Measurements from ENCODE around the gene NDUFA12. TPM values are rescaled to one million over a fixed set of nuclear protein-coding genes. Genes with fewer than 3 reads are reported as not detected.

The NDUFA12 gene
- polyA plus RNA-seq, 4 donors, result 96.3 to 215 (median 182) TPM

DNA sequence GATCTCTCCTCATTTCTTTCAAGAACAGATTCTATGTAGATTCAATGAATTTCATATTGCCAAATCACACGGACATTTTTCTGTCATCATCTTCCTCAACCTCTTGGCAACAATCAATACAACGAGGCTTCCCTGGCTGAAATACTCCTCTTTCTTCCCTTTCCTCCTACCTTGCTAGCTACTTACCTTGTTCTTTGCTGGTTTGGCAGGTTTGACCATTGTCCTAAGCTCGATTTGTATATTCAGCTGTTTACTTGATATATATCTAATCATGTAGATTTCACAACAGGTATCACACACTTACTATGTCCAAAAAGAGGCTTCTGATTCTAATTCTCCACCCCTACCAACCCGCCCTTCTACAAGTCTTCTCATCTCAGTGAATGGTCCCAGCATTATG lies 23.6 kb downstream of the NDUFA12 start:
- 80 to 92% (median 90%) methylated on average over 4 of the region's 4 CpGs for WGBS, 3 donors
- Histone ChIP-seq H3K9me3 (ENCODE audit: control insufficient read depth in 2 of 2, insufficient read depth in 1 of 2, low read depth in 1 of 2, low read length in 1 of 2) (no peaks in the 10 kb centered on the region), H3K27me3 (ENCODE audit: control insufficient read depth in 3 of 3, insufficient read depth in 3 of 3, low read length in 3 of 3) (no peaks in the 10 kb centered on the region), H3K27ac (ENCODE audit: low read depth in 1 of 3, low read length in 2 of 3) (no peak overlapping the region), H3K4me3 (ENCODE audit: low read depth in 1 of 3, low read length in 3 of 3) (no peak overlapping the region), H3K36me3 (ENCODE audit: control insufficient read depth in 3 of 3, insufficient read depth in 2 of 3, low read depth in 1 of 3, low read length in 3 of 3) (peaks cover 0 to 17% (median 7%) of the 10 kb centered on the region in 3 donors), H3K4me1 (ENCODE audit: control insufficient read depth in 3 of 3, insufficient read depth in 2 of 3, low read depth in 1 of 3, low read length in 2 of 3) (no peaks in the 10 kb centered on the region)
- no peak for FAIRE-seq
- no peak for DNase-seq

DNA sequence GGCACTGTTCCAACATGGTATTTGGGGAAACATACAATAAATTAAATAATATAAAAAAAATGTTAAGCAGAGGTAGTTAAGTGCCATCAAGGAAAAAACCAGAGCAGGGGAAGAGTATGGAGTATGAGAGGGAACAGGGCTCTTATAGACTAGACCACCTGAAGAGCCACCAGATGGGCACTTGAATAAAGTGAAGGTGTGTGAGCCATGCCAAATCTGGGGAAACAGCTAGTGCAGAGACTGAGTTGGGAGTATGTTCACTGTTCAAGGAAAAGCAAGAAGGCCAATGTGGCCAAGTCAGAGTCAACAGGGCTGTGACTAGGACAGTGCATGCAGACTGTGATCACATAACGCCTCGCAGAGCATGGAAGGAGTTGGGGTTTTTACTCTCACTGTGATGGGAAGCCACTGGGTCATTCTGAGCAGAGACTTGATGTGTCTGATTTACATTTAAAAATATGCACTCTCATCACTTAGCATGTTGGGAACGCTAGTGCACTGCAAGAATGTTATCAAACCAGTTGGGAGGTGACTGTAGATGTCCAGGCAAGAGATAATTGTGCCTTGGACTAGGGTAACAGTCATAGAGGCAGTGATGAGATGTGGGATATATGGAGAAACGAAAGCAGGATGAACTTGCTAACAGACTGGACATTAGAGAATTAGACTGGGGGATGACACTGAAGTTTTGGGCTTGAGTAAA lies 25.6 kb downstream of the NDUFA12 start:
- FAIRE-seq, result no peak
- Histone ChIP-seq H3K4me1 (ENCODE audit: control insufficient read depth in 3 of 3, insufficient read depth in 2 of 3, low read depth in 1 of 3, low read length in 2 of 3) (no peaks in the 10 kb centered on the region), H3K27ac (ENCODE audit: low read depth in 1 of 3, low read length in 2 of 3) (no peak overlapping the region), H3K4me3 (ENCODE audit: low read depth in 1 of 3, low read length in 3 of 3) (no peak overlapping the region), H3K36me3 (ENCODE audit: control insufficient read depth in 3 of 3, insufficient read depth in 2 of 3, low read depth in 1 of 3, low read length in 3 of 3) (peaks cover 0 to 6% (median 5%) of the 10 kb centered on the region in 3 donors), H3K27me3 (ENCODE audit: control insufficient read depth in 3 of 3, insufficient read depth in 3 of 3, low read length in 3 of 3) (no peaks in the 10 kb centered on the region), H3K9me3 (ENCODE audit: control insufficient read depth in 2 of 2, insufficient read depth in 1 of 2, low read depth in 1 of 2, low read length in 1 of 2) (no peaks in the 10 kb centered on the region)
- DNase-seq, result no peak
- 90 to 95% (median 92%) methylated on average over 4 of the region's 4 CpGs for WGBS, 3 donors

DNA sequence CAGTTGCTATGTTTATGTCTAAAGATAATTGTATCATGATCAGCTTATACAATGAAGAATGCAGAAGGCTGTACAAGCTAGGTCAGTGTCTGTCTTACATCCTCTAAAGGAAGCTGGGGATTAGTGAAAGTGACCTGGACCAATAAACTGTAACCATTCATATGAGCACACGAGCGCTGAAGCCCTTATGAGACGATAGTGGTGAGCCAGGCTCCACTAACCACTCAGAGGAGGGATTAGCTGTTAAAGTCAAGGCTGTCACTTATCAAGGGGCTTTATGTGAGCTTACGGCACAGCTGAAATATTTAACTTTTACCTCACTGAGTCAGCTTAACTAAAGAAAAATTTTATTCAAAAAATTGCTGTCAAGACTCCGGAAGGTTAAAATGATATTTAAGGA lies 30.3 kb downstream of the NDUFA12 start:
- Histone ChIP-seq H3K36me3 (ENCODE audit: control insufficient read depth in 3 of 3, insufficient read depth in 2 of 3, low read depth in 1 of 3, low read length in 3 of 3) (peaks cover 0 to 5% (median 5%) of the 10 kb centered on the region in 3 donors), H3K4me3 (ENCODE audit: low read depth in 1 of 3, low read length in 3 of 3) (no peak overlapping the region), H3K27ac (ENCODE audit: low read depth in 1 of 3, low read length in 2 of 3) (no peak overlapping the region), H3K27me3 (ENCODE audit: control insufficient read depth in 3 of 3, insufficient read depth in 3 of 3, low read length in 3 of 3) (no peaks in the 10 kb centered on the region), H3K4me1 (ENCODE audit: control insufficient read depth in 3 of 3, insufficient read depth in 2 of 3, low read depth in 1 of 3, low read length in 2 of 3) (no peaks in the 10 kb centered on the region), H3K9me3 (ENCODE audit: control insufficient read depth in 2 of 2, insufficient read depth in 1 of 2, low read depth in 1 of 2, low read length in 1 of 2) (no peaks in the 10 kb centered on the region)
- DNase-seq, result no peak
- WGBS, 3 donors, result 79 to 93% (median 89%) methylated on average over 5 of the region's 5 CpGs
- no peak for FAIRE-seq

DNA sequence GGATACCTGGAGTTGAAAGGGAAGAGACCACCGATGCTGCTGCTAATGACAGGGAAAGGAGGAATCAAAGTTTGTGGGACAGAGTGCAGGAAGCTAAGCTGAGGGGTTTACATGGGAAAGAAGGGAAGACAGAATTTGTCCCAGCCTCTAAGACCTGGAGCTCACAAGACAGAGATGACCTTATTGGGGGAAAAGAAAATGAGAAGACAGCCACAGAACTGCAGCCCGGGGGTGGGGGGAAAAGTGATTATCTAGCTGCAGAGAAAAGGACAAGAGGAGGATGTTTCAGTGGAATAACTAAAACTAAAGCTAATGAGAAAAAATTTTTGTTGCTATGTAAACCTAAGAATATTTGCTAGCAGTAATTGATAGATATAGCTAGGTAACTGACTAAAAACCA lies 30.7 kb downstream of the NDUFA12 start:
- DNase-seq (no peak), FAIRE-seq (no peak)
- Histone ChIP-seq H3K4me3 (ENCODE audit: low read depth in 1 of 3, low read length in 3 of 3) (no peak overlapping the region), H3K36me3 (ENCODE audit: control insufficient read depth in 3 of 3, insufficient read depth in 2 of 3, low read depth in 1 of 3, low read length in 3 of 3) (peaks cover 0 to 5% (median 5%) of the 10 kb centered on the region in 3 donors), H3K27me3 (ENCODE audit: control insufficient read depth in 3 of 3, insufficient read depth in 3 of 3, low read length in 3 of 3) (no peaks in the 10 kb centered on the region), H3K4me1 (ENCODE audit: control insufficient read depth in 3 of 3, insufficient read depth in 2 of 3, low read depth in 1 of 3, low read length in 2 of 3) (no peaks in the 10 kb centered on the region), H3K9me3 (ENCODE audit: control insufficient read depth in 2 of 2, insufficient read depth in 1 of 2, low read depth in 1 of 2, low read length in 1 of 2) (no peaks in the 10 kb centered on the region), H3K27ac (ENCODE audit: low read depth in 1 of 3, low read length in 2 of 3) (no peak overlapping the region)
- WGBS, 3 donors, result 89 to 98% (median 92%) methylated on average over 2 of the region's 2 CpGs

DNA sequence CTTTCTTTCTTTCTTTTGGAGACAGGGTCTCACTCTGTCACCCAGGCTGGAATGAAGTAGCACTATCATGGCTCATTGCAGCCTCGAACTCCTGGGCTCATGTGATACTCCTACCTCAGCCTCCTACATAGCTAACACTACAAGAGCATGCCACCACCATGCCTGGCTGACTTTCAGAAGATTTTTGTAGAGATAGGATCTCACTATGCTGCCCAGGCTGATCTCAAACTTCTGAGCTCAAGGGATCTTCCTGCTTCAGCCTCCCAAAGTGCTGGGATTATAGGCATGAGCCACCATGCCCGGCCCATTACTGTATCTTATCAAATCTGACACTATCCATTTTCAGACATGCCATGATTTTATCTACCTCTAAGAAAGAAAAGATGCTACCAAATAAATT lies 31.6 kb downstream of the NDUFA12 start:
- H3K36me3 ChIP-seq (ENCODE audit: control insufficient read depth in 3 of 3, insufficient read depth in 2 of 3, low read depth in 1 of 3, low read length in 3 of 3), result peaks cover 0 to 5% (median 5%) of the 10 kb centered on the region in 3 donors
- WGBS, 3 donors, result 95 to 100% (median 98%) methylated on average over 2 of the region's 2 CpGs
- FAIRE-seq (no peak), DNase-seq (no peak)
- H3K4me3 ChIP-seq (ENCODE audit: low read depth in 1 of 3, low read length in 3 of 3), result no peak overlapping the region
- H3K9me3 ChIP-seq (ENCODE audit: control insufficient read depth in 2 of 2, insufficient read depth in 1 of 2, low read depth in 1 of 2, low read length in 1 of 2), result no peaks in the 10 kb centered on the region
- no peaks in the 10 kb centered on the region for H3K27me3 ChIP-seq (ENCODE audit: control insufficient read depth in 3 of 3, insufficient read depth in 3 of 3, low read length in 3 of 3)
- H3K4me1 ChIP-seq (ENCODE audit: control insufficient read depth in 3 of 3, insufficient read depth in 2 of 3, low read depth in 1 of 3, low read length in 2 of 3), result no peaks in the 10 kb centered on the region
- H3K27ac ChIP-seq (ENCODE audit: low read depth in 1 of 3, low read length in 2 of 3), result no peak overlapping the region

DNA sequence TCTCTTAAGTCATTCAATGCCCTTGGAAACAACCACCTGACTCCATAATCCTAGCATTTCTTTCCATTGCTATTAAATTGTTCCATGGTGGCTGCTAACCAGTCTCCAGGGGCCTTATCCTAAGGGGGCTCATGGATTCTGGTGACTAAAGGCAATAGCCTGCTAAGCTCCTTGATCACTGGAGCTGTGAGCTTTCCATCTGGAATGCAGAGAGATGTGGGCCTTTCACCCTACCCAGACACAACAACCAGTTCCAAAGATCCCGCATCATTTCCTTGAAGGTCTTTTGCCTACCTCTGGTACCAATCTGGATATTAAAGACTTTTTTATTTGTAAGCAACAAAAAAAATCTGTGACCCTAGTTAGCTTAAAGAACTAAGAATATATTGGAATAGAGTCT lies 32.9 kb downstream of the NDUFA12 start:
- WGBS, 3 donors, result 96 to 100% (median 100%) methylated on average over 1 of the region's 1 CpG
- DNase-seq (no peak), FAIRE-seq (no peak)
- Histone ChIP-seq H3K4me3 (ENCODE audit: low read depth in 1 of 3, low read length in 3 of 3) (no peak overlapping the region), H3K27ac (ENCODE audit: low read depth in 1 of 3, low read length in 2 of 3) (no peak overlapping the region), H3K9me3 (ENCODE audit: control insufficient read depth in 2 of 2, insufficient read depth in 1 of 2, low read depth in 1 of 2, low read length in 1 of 2) (no peaks in the 10 kb centered on the region), H3K27me3 (ENCODE audit: control insufficient read depth in 3 of 3, insufficient read depth in 3 of 3, low read length in 3 of 3) (no peaks in the 10 kb centered on the region), H3K4me1 (ENCODE audit: control insufficient read depth in 3 of 3, insufficient read depth in 2 of 3, low read depth in 1 of 3, low read length in 2 of 3) (no peaks in the 10 kb centered on the region), H3K36me3 (ENCODE audit: control insufficient read depth in 3 of 3, insufficient read depth in 2 of 3, low read depth in 1 of 3, low read length in 3 of 3) (peaks cover 0 to 5% (median 2%) of the 10 kb centered on the region in 3 donors)

DNA sequence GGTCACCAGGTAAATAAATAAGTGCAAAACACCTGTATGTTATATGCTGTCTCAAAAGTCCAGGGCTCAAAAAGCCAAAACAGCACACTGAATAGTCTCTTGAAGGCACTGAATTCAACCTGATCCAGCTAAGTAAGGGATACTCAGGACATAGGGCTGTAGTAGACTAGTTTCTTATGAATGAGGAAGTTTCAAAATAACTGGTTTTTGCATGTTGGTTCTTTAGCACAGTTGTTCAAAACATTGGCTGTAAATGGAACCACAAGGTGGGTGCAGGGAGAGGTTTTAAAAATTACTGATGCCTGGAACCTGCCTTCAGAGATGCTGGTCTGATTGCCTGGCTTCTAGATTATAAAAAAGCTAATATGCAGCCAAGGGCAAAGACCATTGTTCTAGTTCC lies 34.1 kb downstream of the NDUFA12 start:
- FAIRE-seq (no peak), DNase-seq (no peak)
- no peaks in the 10 kb centered on the region for H3K27me3 ChIP-seq (ENCODE audit: control insufficient read depth in 3 of 3, insufficient read depth in 3 of 3, low read length in 3 of 3)
- H3K4me1 ChIP-seq (ENCODE audit: control insufficient read depth in 3 of 3, insufficient read depth in 2 of 3, low read depth in 1 of 3, low read length in 2 of 3), result no peaks in the 10 kb centered on the region
- no peaks in the 10 kb centered on the region for H3K9me3 ChIP-seq (ENCODE audit: control insufficient read depth in 2 of 2, insufficient read depth in 1 of 2, low read depth in 1 of 2, low read length in 1 of 2)
- H3K4me3 ChIP-seq (ENCODE audit: low read depth in 1 of 3, low read length in 3 of 3), result no peak overlapping the region
- H3K27ac ChIP-seq (ENCODE audit: low read depth in 1 of 3, low read length in 2 of 3), result no peak overlapping the region
- peaks cover 0 to 5% (median 2%) of the 10 kb centered on the region in 3 donors for H3K36me3 ChIP-seq (ENCODE audit: control insufficient read depth in 3 of 3, insufficient read depth in 2 of 3, low read depth in 1 of 3, low read length in 3 of 3)

DNA sequence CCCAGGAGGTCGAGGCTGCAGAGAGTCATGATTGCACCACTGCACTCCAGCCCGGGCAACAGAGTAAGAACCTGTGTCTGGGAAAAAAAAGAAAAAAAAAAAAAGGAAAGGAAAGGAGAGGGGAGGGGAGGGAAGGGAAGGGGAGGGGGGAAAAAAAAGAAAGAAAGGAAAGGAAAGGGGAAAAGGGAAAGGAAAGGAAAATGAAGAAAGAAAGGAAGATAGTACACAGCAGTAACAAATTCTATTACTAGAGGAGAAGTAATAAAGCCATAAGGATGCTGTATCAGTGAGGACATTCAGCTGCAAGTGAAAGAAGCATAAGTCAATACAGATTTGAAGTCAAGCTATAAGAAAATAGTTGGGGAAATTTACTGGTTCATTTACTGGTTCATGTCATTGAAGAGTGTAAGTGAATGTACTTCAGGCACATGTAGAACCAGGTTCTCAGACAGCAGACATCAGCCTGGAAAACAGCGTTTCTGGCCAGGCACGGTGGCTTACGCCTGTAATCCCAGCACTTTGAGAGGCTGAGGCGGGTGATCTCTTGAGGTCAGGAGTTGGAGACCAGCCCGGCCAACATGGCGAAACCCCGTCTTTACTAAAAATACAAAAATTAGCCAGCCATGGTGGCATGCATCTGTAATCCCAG lies 37.4 kb downstream of the NDUFA12 start:
- no peaks in the 10 kb centered on the region for H3K9me3 ChIP-seq (ENCODE audit: control insufficient read depth in 2 of 2, insufficient read depth in 1 of 2, low read depth in 1 of 2, low read length in 1 of 2)
- no peaks in the 10 kb centered on the region for H3K27me3 ChIP-seq (ENCODE audit: control insufficient read depth in 3 of 3, insufficient read depth in 3 of 3, low read length in 3 of 3)
- no peak overlapping the region for H3K27ac ChIP-seq (ENCODE audit: low read depth in 1 of 3, low read length in 2 of 3)
- FAIRE-seq (no peak), DNase-seq (no peak)
- H3K4me1 ChIP-seq (ENCODE audit: control insufficient read depth in 3 of 3, insufficient read depth in 2 of 3, low read depth in 1 of 3, low read length in 2 of 3), result no peaks in the 10 kb centered on the region
- H3K36me3 ChIP-seq (ENCODE audit: control insufficient read depth in 3 of 3, insufficient read depth in 2 of 3, low read depth in 1 of 3, low read length in 3 of 3), result peaks cover 0 to 2% (median 0%) of the 10 kb centered on the region in 3 donors
- no peak overlapping the region for H3K4me3 ChIP-seq (ENCODE audit: low read depth in 1 of 3, low read length in 3 of 3)
- 91 to 95% (median 92%) methylated on average over 9 of the region's 9 CpGs for WGBS, 3 donors

Data from small intestine (tissue), 7 donors.